ENCODE data around the gene MCOLN1. TPM values are rescaled to one million over a fixed set of nuclear protein-coding genes. Genes with fewer than 3 reads are reported as not detected.
A peak's percentile ranks its signal among the peaks of the same experiment; 100 is the strongest.

Gene MCOLN1
- total and polyA plus RNA-seq, 9 of the 15 experiments (the other 6 are each of a cell fraction or from before 2014, with no cell fraction given) = 0.25 to 15.4 (median 7.1) TPM

DNA sequence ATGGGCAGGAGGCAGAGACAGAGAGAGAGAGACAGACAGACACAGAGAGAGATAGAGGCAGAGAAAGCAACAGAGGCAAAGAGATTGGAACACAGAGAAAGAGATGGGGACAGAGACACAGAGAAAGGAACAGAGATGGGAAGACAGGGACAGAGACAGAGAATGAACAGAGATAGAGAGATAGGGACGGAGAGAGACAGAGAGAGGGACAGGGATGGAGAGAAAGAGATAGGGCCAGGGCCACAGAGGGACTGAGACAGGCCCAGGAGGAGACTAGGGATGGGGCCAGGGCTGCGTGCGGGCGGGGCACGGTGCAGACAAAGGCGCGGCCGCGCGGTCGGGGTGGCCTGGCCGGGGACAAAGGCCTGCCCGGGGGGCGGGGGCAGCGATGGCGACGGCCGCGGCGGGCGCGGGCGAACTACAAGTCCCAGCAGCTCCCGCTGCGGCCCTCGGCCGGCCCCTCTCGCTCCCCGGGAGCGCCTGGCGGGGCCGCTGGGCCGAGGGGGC is 6.7 kb upstream of the MCOLN1 start, which contains the start of gene ZNF358 (continued):
- no peak for TF ChIP-seq REST (IDR thresholded peaks at IDR 0.05; ENCODE audit: borderline replicate concordance)
- no peak for TF ChIP-seq REST (CRISPR knock-in tag; IDR thresholded peaks at IDR 0.05; ENCODE audit: low read depth)
- TF ChIP-seq ZNF592 (IDR thresholded peaks at IDR 0.05) = no peak
- TF ChIP-seq, protein P1, sequence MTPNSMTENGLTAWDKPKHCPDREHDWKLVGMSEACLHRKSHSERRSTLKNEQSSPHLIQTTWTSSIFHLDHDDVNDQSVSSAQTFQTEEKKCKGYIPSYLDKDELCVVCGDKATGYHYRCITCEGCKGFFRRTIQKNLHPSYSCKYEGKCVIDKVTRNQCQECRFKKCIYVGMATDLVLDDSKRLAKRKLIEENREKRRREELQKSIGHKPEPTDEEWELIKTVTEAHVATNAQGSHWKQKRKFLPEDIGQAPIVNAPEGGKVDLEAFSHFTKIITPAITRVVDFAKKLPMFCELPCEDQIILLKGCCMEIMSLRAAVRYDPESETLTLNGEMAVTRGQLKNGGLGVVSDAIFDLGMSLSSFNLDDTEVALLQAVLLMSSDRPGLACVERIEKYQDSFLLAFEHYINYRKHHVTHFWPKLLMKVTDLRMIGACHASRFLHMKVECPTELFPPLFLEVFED (CRISPR knock-in tag; conservative IDR thresholded peaks at IDR 0.05) = peak; percentile 86
- TF ChIP-seq JUN (IDR thresholded peaks at IDR 0.05; ENCODE audit: borderline replicate concordance, low read depth, low read length) = no peak
- no peak for TF ChIP-seq JUN (CRISPR knock-in tag; IDR thresholded peaks at IDR 0.05; ENCODE audit: borderline replicate concordance)
- no peak for TF ChIP-seq ZNF57 (CRISPR knock-in tag; IDR thresholded peaks at IDR 0.05)
- TF ChIP-seq, protein P2, sequence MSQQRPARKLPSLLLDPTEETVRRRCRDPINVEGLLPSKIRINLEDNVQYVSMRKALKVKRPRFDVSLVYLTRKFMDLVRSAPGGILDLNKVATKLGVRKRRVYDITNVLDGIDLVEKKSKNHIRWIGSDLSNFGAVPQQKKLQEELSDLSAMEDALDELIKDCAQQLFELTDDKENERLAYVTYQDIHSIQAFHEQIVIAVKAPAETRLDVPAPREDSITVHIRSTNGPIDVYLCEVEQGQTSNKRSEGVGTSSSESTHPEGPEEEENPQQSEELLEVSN (IDR thresholded peaks at IDR 0.05; ENCODE audit: borderline replicate concordance in 1 of 2, extremely low read depth in 1 of 2, insufficient read depth in 1 of 2, insufficient read length in 1 of 2, low read depth in 1 of 2, low read length in 1 of 2, poor library complexity in 1 of 2, severe bottlenecking in 1 of 2) = peak in 1 of 2 experiments; percentile 42
- TF ChIP-seq, protein P3, sequence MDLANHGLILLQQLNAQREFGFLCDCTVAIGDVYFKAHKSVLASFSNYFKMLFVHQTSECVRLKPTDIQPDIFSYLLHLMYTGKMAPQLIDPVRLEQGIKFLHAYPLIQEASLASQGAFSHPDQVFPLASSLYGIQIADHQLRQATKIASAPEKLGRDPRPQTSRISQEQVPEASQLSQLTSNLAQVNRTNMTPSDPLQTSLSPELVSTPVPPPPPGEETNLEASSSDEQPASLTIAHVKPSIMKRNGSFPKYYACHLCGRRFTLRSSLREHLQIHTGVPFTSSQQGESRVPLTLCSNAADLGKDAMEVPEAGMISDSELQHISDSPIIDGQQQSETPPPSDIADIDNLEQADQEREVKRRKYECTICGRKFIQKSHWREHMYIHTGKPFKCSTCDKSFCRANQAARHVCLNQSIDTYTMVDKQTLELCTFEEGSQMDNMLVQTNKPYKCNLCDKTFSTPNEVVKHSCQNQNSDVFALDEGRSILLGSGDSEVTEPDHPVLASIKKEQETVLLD (IDR thresholded peaks at IDR 0.05) = no peak
- no peak for TF ChIP-seq ZNF75A (CRISPR knock-in tag; IDR thresholded peaks at IDR 0.05)
- peak; percentile 74 for TF ChIP-seq RB1 (IDR thresholded peaks at IDR 0.05; ENCODE audit: low read depth)

Measured in K562 (cell line).